8988T (cell line): ENCODE data around the gene ERO1A.

Source experiments
- DNase-seq: peaks from one replicate; pipeline ENCODE4 v3.0.0; 2011

ERO1A gene

DNA sequence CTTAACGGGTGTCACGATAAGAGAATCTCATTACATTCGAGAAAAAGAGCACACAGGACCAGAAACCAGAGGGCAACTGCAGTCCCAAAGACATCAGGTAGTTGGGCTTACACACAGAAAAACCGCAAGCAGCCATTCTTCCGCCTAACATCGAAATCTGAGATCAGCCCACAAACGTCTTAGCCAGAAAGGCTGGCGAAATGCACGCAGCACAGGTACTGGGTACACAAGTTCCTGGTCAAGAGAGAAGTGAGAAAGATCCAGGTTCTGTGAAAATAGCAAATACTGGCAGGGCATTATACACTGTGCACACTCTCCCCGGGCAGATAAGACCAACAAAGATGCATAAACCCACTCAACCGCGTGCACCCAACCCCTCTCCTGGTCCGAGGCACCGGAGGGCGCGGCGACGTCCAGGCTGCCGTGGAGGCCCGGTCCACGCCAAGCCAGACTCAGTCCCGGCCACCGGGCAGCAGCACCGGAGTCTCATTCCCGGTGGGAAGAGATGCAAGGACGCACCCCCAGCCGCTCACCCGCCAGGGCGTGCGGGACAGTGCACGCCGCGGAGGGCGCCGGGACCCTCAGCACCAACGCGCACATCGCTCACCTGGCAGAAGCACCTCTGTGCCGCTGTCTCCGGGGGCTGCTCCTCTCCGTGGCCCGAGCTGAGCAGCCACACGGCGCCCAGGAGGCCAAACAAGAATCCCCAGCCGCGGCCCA, 437 bp downstream of the ERO1A start:
- DNase-seq = no peak

- no peak for DNase-seq
Measured at GRCh38 chr14:52693532-52693931, 1.8 kb downstream of the ERO1A start.

- no peak for DNase-seq
Measured at GRCh38 chr14:52693036-52693435, 2.3 kb downstream of the ERO1A start.

DNA sequence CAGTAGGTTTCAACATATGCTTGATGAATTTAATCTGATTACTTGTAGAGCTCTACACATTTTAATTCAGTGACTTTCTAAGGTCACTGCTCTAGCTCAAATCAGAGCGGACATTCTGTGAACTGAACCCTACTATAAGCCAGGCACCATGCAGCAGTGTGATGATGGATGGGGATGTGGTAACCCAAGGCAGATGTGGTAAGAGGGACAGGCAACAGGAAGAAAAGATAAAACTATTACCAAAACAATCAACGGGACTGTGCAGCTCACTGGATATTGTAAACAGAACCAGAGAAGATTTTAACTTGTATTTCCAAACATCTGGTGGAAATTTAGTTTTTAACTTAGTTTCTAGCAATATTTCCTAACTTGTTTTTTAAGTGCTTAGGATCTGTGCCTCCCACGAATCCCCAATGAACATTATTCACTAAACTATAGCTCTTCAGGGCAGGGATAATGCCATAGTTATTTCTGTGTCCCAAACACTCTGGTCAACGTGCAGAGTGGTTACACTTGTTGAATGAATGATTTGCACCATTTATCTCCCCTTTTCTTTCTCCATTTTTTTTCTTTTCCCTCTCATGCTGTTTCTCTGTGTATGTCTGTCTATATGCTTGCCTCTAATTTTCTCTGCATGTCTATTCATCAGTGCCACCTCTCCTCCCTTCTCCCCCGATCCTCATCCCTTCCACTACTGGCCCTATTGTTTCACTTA, 3.0 kb downstream of the ERO1A start:
- DNase-seq = no peak

DNA sequence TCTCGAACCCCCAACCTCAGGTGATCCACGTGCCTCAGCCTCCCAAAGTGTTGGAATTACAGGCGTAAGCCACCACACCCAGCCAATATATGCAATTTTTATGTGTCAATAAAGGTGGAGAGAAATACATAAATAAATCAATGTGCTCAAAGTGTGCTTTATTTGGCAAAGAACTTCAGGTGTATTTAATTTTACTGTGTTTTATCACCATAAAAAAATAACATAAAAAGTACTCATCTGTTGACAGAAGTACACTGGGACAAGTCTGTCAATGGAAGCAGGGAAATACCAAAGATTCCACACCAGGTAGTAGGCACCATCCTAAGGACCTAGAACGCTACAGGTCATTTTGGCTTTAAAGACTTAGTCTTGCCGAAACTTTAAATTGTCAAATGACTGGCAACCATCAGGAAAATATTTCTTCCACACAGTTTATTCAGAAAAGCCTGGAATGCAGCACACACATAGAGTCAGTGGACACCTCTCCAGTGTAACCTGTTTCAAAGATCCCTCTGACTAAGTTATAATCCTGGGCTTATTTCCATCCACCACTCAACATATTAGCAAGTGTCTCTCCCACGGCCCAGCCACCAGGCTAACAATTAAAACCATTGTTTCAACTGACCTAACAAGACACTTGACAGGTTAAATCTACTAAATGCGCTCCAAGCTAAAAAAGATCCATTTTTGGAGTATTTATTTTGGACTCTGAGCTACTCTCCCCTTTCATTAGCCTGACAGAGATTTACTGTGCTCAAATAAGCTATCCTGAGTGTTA, 4.2 kb downstream of the ERO1A start:
- DNase-seq = no peak

- DNase-seq = no peak
Measured at GRCh38 chr14:52686176-52686575, 9.2 kb downstream of the ERO1A start.

DNA sequence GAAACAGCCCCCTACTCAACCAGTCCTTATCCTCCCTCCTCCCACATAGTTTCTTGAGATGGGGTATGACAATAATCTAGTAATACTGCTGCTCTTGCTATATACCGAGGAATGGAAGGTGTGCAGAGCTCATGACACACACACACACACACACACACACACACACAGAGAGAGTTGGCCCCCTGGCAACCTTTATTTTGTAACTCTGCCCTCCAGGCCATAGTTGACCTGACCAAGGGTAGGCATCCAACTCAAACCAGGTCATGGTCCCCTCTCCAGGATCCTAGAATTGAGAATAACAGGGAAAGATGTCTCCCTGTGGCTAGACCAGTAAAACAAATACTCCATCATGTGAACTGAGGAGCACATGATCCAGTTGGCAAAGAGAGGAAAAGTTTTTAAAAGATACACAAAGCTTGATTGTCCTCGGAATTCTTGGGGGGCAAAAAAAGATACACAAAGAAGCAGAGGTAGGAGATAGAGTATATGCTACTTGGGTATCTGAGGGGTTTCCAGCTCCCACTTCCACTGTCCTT, 11.3 kb downstream of the ERO1A start:
- DNase-seq = no peak

GRCh38 chr14:52678591-52678990, 16.8 kb downstream of the ERO1A start:
- no peak for DNase-seq

DNA sequence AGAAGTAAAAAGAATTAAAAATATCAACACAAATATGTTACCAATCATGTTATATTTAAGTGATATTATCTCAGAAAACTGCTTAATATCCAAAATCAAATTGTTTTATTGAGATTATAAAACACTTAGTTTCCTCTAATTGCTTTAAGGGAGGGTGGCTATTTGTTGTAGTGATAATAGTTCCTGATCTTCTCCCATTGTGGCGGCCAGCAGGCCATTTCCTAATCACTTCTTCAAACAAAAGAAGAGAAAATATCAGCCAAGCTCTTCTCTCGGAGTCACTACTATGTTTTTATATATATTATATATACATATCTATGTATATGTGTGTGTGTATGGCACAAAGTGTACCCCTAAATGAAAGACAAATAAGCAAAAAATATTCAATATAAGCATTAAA, 31.5 kb downstream of the ERO1A start:
- no peak for DNase-seq

DNA sequence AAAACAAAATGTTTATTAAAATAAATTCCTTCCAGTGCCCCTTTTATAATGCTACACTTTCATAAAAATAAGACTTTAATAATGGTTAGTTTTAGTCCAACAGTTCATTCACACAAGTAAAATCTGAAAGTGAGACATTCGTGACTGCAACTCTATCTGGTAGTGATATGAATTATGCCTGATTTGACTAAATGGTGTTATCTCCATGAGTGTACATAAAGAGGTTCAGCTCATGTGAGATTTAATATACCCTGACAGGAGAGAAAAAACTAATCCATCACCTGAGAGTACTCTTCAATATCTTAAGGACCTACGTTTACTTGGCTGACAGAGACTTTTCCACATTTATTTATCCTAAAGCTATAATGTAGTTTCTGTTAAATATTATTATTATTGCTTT, 34.0 kb downstream of the ERO1A start:
- no peak for DNase-seq

- no peak for DNase-seq
Measured at GRCh38 chr14:52660832-52661231, 34.5 kb downstream of the ERO1A start.

GRCh38 chr14:52660325-52660724, 35.0 kb downstream of the ERO1A start:
- DNase-seq = no peak

- no peak for DNase-seq
Measured at GRCh38 chr14:52656905-52657304, 38.5 kb downstream of the ERO1A start.

- DNase-seq = no peak
Measured at GRCh38 chr14:52650774-52651173, 44.6 kb downstream of the ERO1A start.

- DNase-seq = no peak
Measured at GRCh38 chr14:52649511-52649910, 45.8 kb downstream of the ERO1A start.

DNA sequence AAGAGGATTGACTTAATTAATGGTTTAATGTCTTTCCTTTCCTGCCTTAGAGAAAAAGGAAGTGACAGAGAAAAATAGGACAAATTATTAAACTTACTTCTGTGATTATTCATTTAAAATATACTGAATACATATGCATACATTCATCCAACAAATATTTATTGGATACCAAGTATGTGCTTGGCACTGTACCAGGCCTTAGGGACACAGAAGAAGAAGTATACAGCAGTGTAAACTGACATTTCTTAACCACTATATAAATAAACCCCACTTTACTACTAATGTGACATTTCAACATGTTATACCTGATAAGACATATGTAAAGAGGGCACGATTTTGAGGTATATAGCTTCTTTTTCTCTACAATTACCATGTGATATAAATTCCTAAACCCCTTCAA, 53.6 kb downstream of the ERO1A start:
- no peak for DNase-seq

DNA sequence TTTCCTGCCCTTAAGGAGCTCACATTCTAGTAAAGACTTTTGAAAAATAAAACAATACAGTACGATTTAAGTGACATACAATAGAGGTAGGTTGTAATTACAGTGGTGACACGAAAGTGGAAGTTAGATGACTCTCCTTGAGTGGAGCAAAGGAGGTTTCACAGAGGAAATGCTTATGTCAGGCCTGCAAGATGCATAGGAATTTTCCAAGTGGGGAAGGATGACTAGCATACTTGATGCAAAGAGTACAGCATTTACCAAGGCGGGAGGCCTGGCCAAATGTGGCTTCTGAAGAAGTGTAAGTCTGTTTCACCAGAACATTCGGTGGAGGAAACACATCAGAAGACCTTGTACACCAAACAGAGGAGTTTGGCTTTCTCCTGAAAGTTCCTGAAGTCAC, 55.2 kb downstream of the ERO1A start:
- no peak for DNase-seq

- no peak for DNase-seq
Measured at GRCh38 chr14:52619687-52620086, 75.7 kb downstream of the ERO1A start.

DNA sequence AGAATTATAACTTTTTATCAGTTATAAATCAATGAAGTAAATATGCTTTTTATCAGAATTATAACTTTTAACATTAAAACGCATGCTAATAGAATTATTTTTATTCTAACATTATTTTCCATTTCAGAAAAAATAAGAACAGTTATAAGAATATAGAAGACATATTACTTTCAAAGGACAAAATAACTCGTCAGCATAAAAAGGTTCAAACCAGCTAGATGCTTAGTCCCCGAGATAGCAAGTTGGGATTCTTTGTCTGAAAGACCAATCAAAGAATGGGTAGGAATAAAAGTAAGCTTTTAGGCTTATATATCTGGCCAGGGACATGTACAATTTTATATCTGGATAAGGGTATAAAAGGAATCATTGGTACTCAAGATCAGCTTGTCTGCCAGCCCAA, 76.8 kb downstream of the ERO1A start:
- no peak for DNase-seq

DNA sequence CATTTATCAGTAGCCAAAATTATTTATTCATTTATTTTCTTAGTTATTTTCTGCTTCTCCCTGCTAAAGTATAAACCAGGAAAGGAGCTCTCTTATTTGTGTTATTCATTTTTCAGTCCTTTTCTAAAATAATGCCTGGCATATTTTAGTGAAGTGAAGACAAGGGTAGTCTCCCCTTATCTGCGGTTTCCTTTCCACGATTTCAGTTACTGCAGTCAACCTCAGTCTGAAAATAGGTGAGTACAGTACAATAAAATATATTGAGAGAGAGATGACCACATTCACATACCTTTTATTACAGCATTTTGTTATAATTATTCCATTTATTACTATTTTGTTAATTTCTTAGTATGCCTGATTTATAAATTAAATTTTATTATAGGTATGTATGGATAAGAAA, 85.2 kb downstream of the ERO1A start:
- DNase-seq = no peak

DNA sequence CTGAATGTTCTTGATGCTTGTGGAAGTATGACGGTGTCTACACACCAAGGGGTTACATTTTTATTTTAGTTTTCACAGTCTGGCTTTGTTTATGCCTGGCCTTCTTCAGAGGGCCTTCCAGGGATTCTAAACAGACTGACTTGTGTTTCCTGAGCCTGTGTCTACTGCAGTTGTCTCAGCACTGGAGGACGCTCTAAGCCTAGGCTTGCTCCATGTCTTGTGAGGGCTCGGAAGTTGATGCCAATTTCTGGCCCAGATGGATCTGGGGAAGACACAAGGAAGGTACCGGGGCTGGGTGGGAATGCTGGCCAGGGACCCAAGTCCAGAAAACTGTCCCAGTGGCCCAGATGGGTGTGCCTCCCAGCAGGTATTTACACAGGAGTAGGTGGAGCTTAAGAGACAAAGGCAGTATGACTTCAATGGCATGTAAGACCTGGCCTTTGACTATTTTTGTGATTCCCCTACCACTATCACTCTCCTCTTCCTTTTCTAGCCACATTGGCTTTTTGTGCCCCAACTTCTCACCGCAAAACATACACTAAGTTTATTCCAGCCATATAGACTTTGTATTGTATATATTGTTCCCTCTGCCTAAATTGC, 85.8 kb downstream of the ERO1A start:
- DNase-seq = no peak

GRCh38 chr14:52607061-52607460, 88.3 kb downstream of the ERO1A start:
- no peak for DNase-seq

- no peak for DNase-seq
Measured at GRCh38 chr14:52602131-52602530, 93.2 kb downstream of the ERO1A start.
